MG63 (cell line): ENCODE measurements around the gene ENTPD8. TPM values are rescaled to one million over a fixed set of nuclear protein-coding genes. Genes with fewer than 3 reads are reported as not detected.
"Not testable (repeated sequence)": the region's sequence is repeated elsewhere in the genome, so short reads cannot be mapped to it uniquely, and the experiment has no call there.

ENCODE experiments used
- DNase-seq: peaks from one replicate; pipeline ENCODE4 v3.0.0-alpha.2; 2020
- H3K27me3 ChIP-seq: fragments of 250-450 bp; sonication (Bioruptor Pico); 2 replicates; pipeline ENCODE4 v1.5.1; 2020; ENCODE audit warnings: mild to moderate bottlenecking, moderate library complexity
- H3K36me3 ChIP-seq: fragments of 250-450 bp; sonication (Bioruptor Pico); 2 replicates; pipeline ENCODE4 v1.5.1; 2020; ENCODE audit warnings: mild to moderate bottlenecking, moderate library complexity
- H3K4me3 ChIP-seq: fragments of 250-450 bp; sonication (Bioruptor Pico); 2 replicates; pipeline ENCODE4 v1.5.1; 2020; ENCODE audit warnings: mild to moderate bottlenecking, moderate library complexity
- H3K9me3 ChIP-seq: fragments of 250-450 bp; sonication (Bioruptor Pico); 2 replicates; pipeline ENCODE4 v1.5.1; 2020; ENCODE audit warnings: mild to moderate bottlenecking, moderate library complexity
- total RNA-seq: library from RNA; depleted of rRNA; stranded (reverse); fragments of >200 nt; shearing (Covaris generic); gene quantifications from 2 replicates; pipeline ENCODE4 v1.2.3, GENCODE V29; 2014; ENCODE audit warnings: low replicate concordance; rRNA removed

Gene ENTPD8
- total RNA-seq, 1 experiment from 2014 or later = not detected

GRCh38 chr9:137387891-137388560 is 53.1 kb downstream of the ENTPD8 start:
- H3K36me3 ChIP-seq = no peaks in the 10 kb centered on the region
- H3K27me3 ChIP-seq = no peaks in the 10 kb centered on the region
- no peak for DNase-seq
- H3K4me3 ChIP-seq = no peak overlapping the region
- H3K9me3 ChIP-seq = no peaks in the 10 kb centered on the region

- no peaks in the 10 kb centered on the region for H3K27me3 ChIP-seq
- H3K4me3 ChIP-seq = no peak overlapping the region
- no peaks in the 10 kb centered on the region for H3K36me3 ChIP-seq
- H3K9me3 ChIP-seq = no peaks in the 10 kb centered on the region
- DNase-seq = no peak
Measured at GRCh38 chr9:137387114-137387890, 53.9 kb downstream of the ENTPD8 start.

GRCh38 chr9:137386507-137387113 is 54.5 kb downstream of the ENTPD8 start:
- not testable (repeated sequence) for H3K27me3 ChIP-seq, H3K4me3 ChIP-seq, H3K9me3 ChIP-seq, DNase-seq, H3K36me3 ChIP-seq

- Histone ChIP-seq H3K27me3 (no peaks in the 10 kb centered on the region), H3K36me3 (no peaks in the 10 kb centered on the region), H3K4me3 (no peak overlapping the region), H3K9me3 (no peaks in the 10 kb centered on the region)
- DNase-seq = no peak
Measured at GRCh38 chr9:137385061-137385655, 56.0 kb downstream of the ENTPD8 start.

Other genes starting within 250 kb of the ENTPD8 start
- 6.2 and 12.0 TPM in 2 replicates for gene TPRN, start 240.6 kb downstream of the ENTPD8 start, total RNA-seq
- gene TMEM203, start 235.7 kb downstream of the ENTPD8 start, total RNA-seq = 33.5 and 61.7 TPM in 2 replicates
- gene NDOR1, start 235.7 kb downstream of the ENTPD8 start, total RNA-seq = 2.0 and 5.7 TPM in 2 replicates
- not detected in 2 replicates for gene RNF208, start 219.1 kb downstream of the ENTPD8 start, total RNA-seq
- gene CYSRT1, start 216.2 kb downstream of the ENTPD8 start, total RNA-seq = 0.89 and 1.5 TPM in 2 replicates
- not detected in 2 replicates for gene RNF224, start 213.9 kb downstream of the ENTPD8 start, total RNA-seq
- not detected in 2 replicates for gene SLC34A3, start 210.5 kb downstream of the ENTPD8 start, total RNA-seq
- 577 and 829 TPM in 2 replicates for gene TUBB4B, start 200.1 kb downstream of the ENTPD8 start, total RNA-seq
- not detected in 2 replicates for gene STPG3, start 190.1 kb downstream of the ENTPD8 start, total RNA-seq
- gene NELFB, start 186.0 kb downstream of the ENTPD8 start, total RNA-seq = 56.3 and 75.6 TPM in 2 replicates
- 2.3 and 2.9 TPM in 2 replicates for gene TOR4A, start 163.6 kb downstream of the ENTPD8 start, total RNA-seq
- gene NRARP, start 139.1 kb downstream of the ENTPD8 start, total RNA-seq = 0.16 TPM in 1 of 2 replicates, not detected in the other
- 1.2 TPM in 2 replicates for gene EXD3, start 18.2 kb downstream of the ENTPD8 start, total RNA-seq
- not detected in 2 replicates for gene NOXA1, start 18.0 kb downstream of the ENTPD8 start, total RNA-seq
- gene NSMF, start 18.0 kb upstream of the ENTPD8 start, total RNA-seq = 21.7 and 29.1 TPM in 2 replicates
- gene PNPLA7, start 109.0 kb upstream of the ENTPD8 start, total RNA-seq = not detected in 2 replicates
- gene MRPL41, start 110.5 kb upstream of the ENTPD8 start, total RNA-seq = 57.4 and 62.2 TPM in 2 replicates
- gene DPH7, start 137.6 kb upstream of the ENTPD8 start, total RNA-seq = 28.8 and 69.1 TPM in 2 replicates
- 19.0 and 33.8 TPM in 2 replicates for gene ZMYND19, start 149.2 kb upstream of the ENTPD8 start, total RNA-seq
- 11.9 and 36.0 TPM in 2 replicates for gene ARRDC1, start 164.3 kb upstream of the ENTPD8 start, total RNA-seq
- gene EHMT1, start 177.6 kb upstream of the ENTPD8 start, total RNA-seq = 64.5 and 157 TPM in 2 replicates